A549 (cell line): ENCODE results near the gene PAK2. TPM values are rescaled to one million over a fixed set of nuclear protein-coding genes. Genes with fewer than 3 reads are reported as not detected.
"Not testable (repeated sequence)": the region's sequence is repeated elsewhere in the genome, so short reads cannot be mapped to it uniquely, and the experiment has no call there.

Source experiments
- ATAC-seq, 2 experiments: fragments of 200-7000 bp in 1 of 2; fragments of >200 bp in 1 of 2; cut with Nextera tagmentation in 1 of 2; cut with Tn5 transposase in 1 of 2; 3 replicates each; pipeline versions ENCODE4 v1.8.0 to v1.9.1; 2018 to 2020; ENCODE audit warnings: mild to moderate bottlenecking in 1 of 2, moderate library complexity in 1 of 2
- CTCF ChIA-PET: fragments of 300-600 bp; sonication (Branson Sonifier 250); formaldehyde crosslinking; extraction: SDS; loops from one replicate; lab custom pipeline; 2021; ENCODE audit warnings: antibody characterized with exemption, inconsistent platforms; lab: Yijun Ruan, JAX
- POLR2A ChIA-PET: fragments of 350-600 bp; formaldehyde crosslinking; extraction: SDS; loops from one replicate; lab custom pipeline; 2021; ENCODE audit warnings: antibody characterized with exemption, inconsistent platforms; lab: Yijun Ruan, JAX
- DNase-seq, 2 experiments: peaks; one replicate each; pipeline versions ENCODE4 v3.0.0 to v3.0.0-alpha.2; 2011 to 2016; ENCODE audit warnings: low read depth in 1 of 2, low spot score in 1 of 2
- FAIRE-seq: peaks from 2 replicates; lab custom pipeline; 2011; peaks lifted over from hg19 to GRCh38; lab: Jason Lieb, UNC
- H3K27ac ChIP-seq, 2 experiments: fragments of >200 bp; sonication (Bioruptor Twin); formaldehyde crosslinking; 3 replicates each; pipeline ENCODE4 v1.5.1; 2016 to 2017
- H3K4me1 ChIP-seq: fragments of >200 bp; sonication (Bioruptor Twin); formaldehyde crosslinking; 3 replicates; pipeline ENCODE4 v1.6.1; 2016
- H3K4me2 ChIP-seq: fragments of >200 bp; sonication (Bioruptor Twin); formaldehyde crosslinking; 3 replicates; pipeline ENCODE4 v1.6.1; 2016
- H3K4me3 ChIP-seq: fragments of >200 bp; sonication (Bioruptor Twin); formaldehyde crosslinking; 3 replicates; pipeline ENCODE4 v1.5.1; 2016
- H3K9me3 ChIP-seq: fragments of >200 bp; sonication (Bioruptor Twin); formaldehyde crosslinking; 3 replicates; pipeline ENCODE4 v1.6.1; 2016
- CTCF ChIP-seq: fragments of >200 bp; sonication (Bioruptor Twin); formaldehyde crosslinking; IDR thresholded peaks from 3 replicates; pipeline ENCODE4 v1.5.1; 2016
- EHF ChIP-seq: fragments of 250-450 bp; sonication (Bioruptor Pico); IDR thresholded peaks from 2 replicates; pipeline ENCODE4 v1.5.0; 2020; ENCODE audit warnings: mild to moderate bottlenecking
- FOSB ChIP-seq: fragments of 250-450 bp; sonication (Bioruptor Pico); IDR thresholded peaks from 2 replicates; pipeline ENCODE4 v1.5.0; 2020; ENCODE audit warnings: mild to moderate bottlenecking, moderate library complexity
- GATA3 ChIP-seq: IDR thresholded peaks from 2 replicates; pipeline ENCODE4 v1.6.1; 2012; ENCODE audit warnings: borderline replicate concordance
- HOXB13 ChIP-seq: fragments of 250-450 bp; sonication (Bioruptor Pico); IDR thresholded peaks from 2 replicates; pipeline ENCODE4 v1.5.0; 2020; ENCODE audit warnings: low read depth, mild to moderate bottlenecking, moderate library complexity
- MAFK ChIP-seq: fragments of 450-650 bp; IDR thresholded peaks from 2 replicates; pipeline ENCODE4 v1.6.1; 2014; ENCODE audit not compliant: partially characterized antibody
- MYC ChIP-seq: IDR thresholded peaks from 2 replicates; pipeline ENCODE4 v1.6.1; 2012; ENCODE audit warnings: mild to moderate bottlenecking, inconsistent platforms, low read length, improper control_type of control experiment, borderline replicate concordance
- RAD21 ChIP-seq, 2 experiments: fragments of >200 bp in 1 of 2; sonication (Bioruptor Twin) in 1 of 2; formaldehyde crosslinking in 1 of 2; IDR thresholded peaks in 1 of 2; conservative IDR thresholded peaks in 1 of 2; 2 replicates in 1 of 2; 3 replicates in 1 of 2; pipeline ENCODE4 v1.6.1; 2012 to 2018; ENCODE audit warnings: inconsistent platforms in 1 of 2
- WGBS: methylation state at CpG from one replicate; pipeline ENCODE4 v1.1.6; 2017; ENCODE audit errors: missing lambda C conversion rate; 5-methylcytosine and 5-hydroxymethylcytosine counted together
- polyA plus RNA-seq, 4 experiments: library from polyadenylated mRNA; depleted of rRNA in 3 of 4; stranded (reverse); fragments of >200 nt; fragmentation: RNase III in 1 of 4; extraction: RNeasy Plus Mini Kit Qiagen cat#74134 plus additional on column Dnase treatment in 1 of 4; gene quantifications; 2 replicates in 3 of 4; 3 replicates in 1 of 4; pipeline ENCODE4 v1.2.3, GENCODE V29; 2011 to 2017
- TF ChIP-seq, protein P1 (sequence below): IDR thresholded peaks from 2 replicates; pipeline ENCODE4 v1.6.1; 2012

The PAK2 gene
- polyA plus RNA-seq, 2 of the 4 experiments (the other 2 are of a cell fraction), result 33.0 to 49.8 TPM

- H3K9me3 ChIP-seq, result peaks cover 6% of the 10 kb centered on the region; the same call in 1 of the 3 replicates
- DNase-seq (no peak), FAIRE-seq (no peak), ATAC-seq (no peak)
- CTCF ChIA-PET, result no interaction called here
- H3K4me3 ChIP-seq, result no peak overlapping the region
- POLR2A ChIA-PET, result interaction anchor here (0.8 kb wide), 1 partner anchor 107 kb away, joined by 3 read pairs; the partner anchor contains the start of gene NCBP2
- H3K4me1 ChIP-seq, result no peaks in the 10 kb centered on the region
- no peak overlapping the region for H3K27ac ChIP-seq
- TF ChIP-seq MAFK (peak; percentile 93), FOSB (CRISPR knock-in tag) (no peak), EHF (CRISPR knock-in tag) (no peak), GATA3 (no peak)
- WGBS, result 84% methylated on average over 8 of the region's 8 CpGs
- no peak overlapping the region for H3K4me2 ChIP-seq
Observed at GRCh38 chr3:196835086-196835485, 95.4 kb downstream of the PAK2 start.

GRCh38 chr3:196836626-196837025, 97.0 kb downstream of the PAK2 start:
- H3K9me3 ChIP-seq, H3K4me3 ChIP-seq, DNase-seq, POLR2A ChIA-PET, H3K4me1 ChIP-seq, FAIRE-seq, H3K27ac ChIP-seq, H3K4me2 ChIP-seq, ATAC-seq: not testable (repeated sequence)
- 88% methylated on average over 1 of the region's 1 CpG for WGBS
- CTCF ChIA-PET, result interaction anchor here (0.6 kb wide), 1 partner anchor 49 kb away, joined by 3 read pairs; no protein-coding TSS in a partner anchor

- H3K27ac ChIP-seq, result no peak overlapping the region
- 57% methylated on average over 3 of the region's 3 CpGs for WGBS
- peak in 1 of 2 experiments; percentile 45; a peak in 2 of 5 replicates for TF ChIP-seq RAD21 (conservative IDR thresholded peaks at IDR 0.05 in 1 of 2, IDR thresholded peaks at IDR 0.05 in 1 of 2)
- TF ChIP-seq HOXB13, result no peak
- no peak for TF ChIP-seq MYC
- TF ChIP-seq CTCF, result peak; percentile 21; the same call in 1 of the 3 replicates
- TF ChIP-seq, protein P1, sequence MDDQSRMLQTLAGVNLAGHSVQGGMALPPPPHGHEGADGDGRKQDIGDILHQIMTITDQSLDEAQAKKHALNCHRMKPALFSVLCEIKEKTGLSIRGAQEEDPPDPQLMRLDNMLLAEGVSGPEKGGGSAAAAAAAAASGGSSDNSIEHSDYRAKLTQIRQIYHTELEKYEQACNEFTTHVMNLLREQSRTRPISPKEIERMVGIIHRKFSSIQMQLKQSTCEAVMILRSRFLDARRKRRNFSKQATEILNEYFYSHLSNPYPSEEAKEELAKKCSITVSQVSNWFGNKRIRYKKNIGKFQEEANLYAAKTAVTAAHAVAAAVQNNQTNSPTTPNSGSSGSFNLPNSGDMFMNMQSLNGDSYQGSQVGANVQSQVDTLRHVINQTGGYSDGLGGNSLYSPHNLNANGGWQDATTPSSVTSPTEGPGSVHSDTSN, result no peak
- H3K4me2 ChIP-seq, result no peak overlapping the region
- ATAC-seq, result peak; percentile 54 to 76; a peak in 4 of 6 replicates
- no peaks in the 10 kb centered on the region for H3K4me1 ChIP-seq
- ChIA-PET CTCF (interaction anchor here (0.7 kb wide), 1 partner anchor 56 kb away, joined by 3 read pairs; no protein-coding TSS in a partner anchor), POLR2A (no interaction called here)
- peaks cover 6% of the 10 kb centered on the region; the same call in 1 of the 3 replicates for H3K9me3 ChIP-seq
- FAIRE-seq, result no peak
- DNase-seq, result peak; percentile 22 to 52
- H3K4me3 ChIP-seq, result no peak overlapping the region
Observed at GRCh38 chr3:196837819-196838420, 98.3 kb downstream of the PAK2 start.

GRCh38 chr3:196839351-196839750, 99.7 kb downstream of the PAK2 start:
- CTCF ChIA-PET, result interaction anchor here (0.7 kb wide), 2 partner anchors 9 to 53 kb away, joined by 3 to 4 read pairs; no protein-coding TSS in a partner anchor
- POLR2A ChIA-PET, H3K4me1 ChIP-seq, H3K9me3 ChIP-seq, H3K27ac ChIP-seq, ATAC-seq, H3K4me2 ChIP-seq, FAIRE-seq, DNase-seq, H3K4me3 ChIP-seq: not testable (repeated sequence)
- 84% methylated on average over 6 of the region's 6 CpGs for WGBS
